B cell (primary cell): ENCODE results near the gene PHLDB3. TPM values are rescaled to one million over a fixed set of nuclear protein-coding genes. Genes with fewer than 3 reads are reported as not detected.

Source experiments
- ATAC-seq: fragments of 200-7000 bp; cut with Tn5 transposase; one replicate; pipeline ENCODE4 v1.10.0; 2021; ENCODE audit warnings: low read depth, mild to moderate bottlenecking, moderate number of reproducible peaks, moderate library complexity
- CTCF ChIA-PET: fragments of 350-600 bp; sonication (Branson Sonifier 250); formaldehyde crosslinking; loops from one replicate; lab custom pipeline; 2021; ENCODE audit warnings: antibody characterized with exemption, inconsistent platforms; lab: Charles Lee
- POLR2A ChIA-PET: fragments of 350-600 bp; sonication (Branson Sonifier 250); formaldehyde crosslinking; loops from one replicate; lab custom pipeline; 2021; ENCODE audit warnings: antibody characterized with exemption; lab: Charles Lee
- DNase-seq: peaks from one replicate; pipeline ENCODE4 v3.0.0; 2013
- H2AFZ ChIP-seq: 2 replicates; pipeline ENCODE4 v1.6.1; 2012; ENCODE audit warnings: mild to moderate bottlenecking, low read depth, low read length; ENCODE audit not compliant: insufficient read depth, poor library complexity, severe bottlenecking
- H3K27ac ChIP-seq, 2 donors: 1 replicate in 1 of 2; 2 replicates in 1 of 2; pipeline ENCODE4 v1.5.1; 2012 to 2013; ENCODE audit warnings: low read length in 2 of 2, mild to moderate bottlenecking in 2 of 2, moderate library complexity in 1 of 2
- H3K27me3 ChIP-seq, 4 experiments: fragments of 200-600 bp in 1 of 4; sonication (generic) in 1 of 4; replicated peaks in 1 of 4; 1 replicate in 2 of 4; 2 replicates in 2 of 4; pipeline versions ENCODE4 v1.6.1 to v1.7.0; 2013 to 2016; ENCODE audit warnings: low read length in 3 of 4, mild to moderate bottlenecking in 2 of 4, mixed read lengths in 1 of 4, moderate library complexity in 1 of 4; ENCODE audit not compliant: insufficient read depth in 4 of 4, control insufficient read depth in 3 of 4; ENCODE audit errors: control extremely low read depth in 1 of 4
- H3K36me3 ChIP-seq, 2 experiments: replicated peaks in 1 of 2; 1 replicate in 1 of 2; 2 replicates in 1 of 2; pipeline versions ENCODE4 v1.6.1 to v1.7.1; 2013; ENCODE audit warnings: low read length in 1 of 2; ENCODE audit not compliant: insufficient read depth in 2 of 2, control insufficient read depth in 1 of 2; ENCODE audit errors: control extremely low read depth in 1 of 2, extremely low read depth in 1 of 2
- H3K4me1 ChIP-seq, 2 donors: fragments of 200-600 bp in 1 of 2; sonication (generic) in 1 of 2; 1 replicate in 1 of 2; 2 replicates in 1 of 2; pipeline versions ENCODE4 v1.5.1 to v1.6.1; 2013 to 2017; ENCODE audit warnings: low read length in 2 of 2; ENCODE audit not compliant: control insufficient read depth in 2 of 2, insufficient read depth in 2 of 2
- H3K4me2 ChIP-seq: replicated peaks from 2 replicates; pipeline ENCODE3; 2012; ENCODE audit warnings: mild to moderate bottlenecking, low read depth, low read length; ENCODE audit not compliant: poor library complexity, severe bottlenecking
- H3K4me3 ChIP-seq, 5 experiments: fragments of 200-600 bp in 1 of 5; sonication (generic) in 1 of 5; 1 replicate in 3 of 5; 2 replicates in 2 of 5; pipeline versions ENCODE4 v1.5.1 to v1.7.0; 2011 to 2016; ENCODE audit warnings: low read length in 4 of 5, mild to moderate bottlenecking in 4 of 5, low read depth in 2 of 5, control low read depth in 1 of 5, moderate library complexity in 1 of 5; ENCODE audit not compliant: insufficient read depth in 1 of 5; ENCODE audit errors: control extremely low read depth in 1 of 5, extremely low read depth in 1 of 5
- H3K79me2 ChIP-seq: fragments of 200-600 bp; sonication (generic); one replicate; pipeline ENCODE4 v1.6.0; 2016; ENCODE audit warnings: low read length; ENCODE audit not compliant: control insufficient read depth, insufficient read depth
- H3K9ac ChIP-seq: fragments of 200-600 bp; sonication (generic); 2 replicates; pipeline ENCODE4 v1.6.1; 2017; ENCODE audit warnings: mild to moderate bottlenecking, low read length, moderate library complexity
- H3K9me3 ChIP-seq, 3 donors: one replicate each; pipeline versions ENCODE4 v1.6.1 to v1.7.1; 2013; ENCODE audit warnings: low read length in 2 of 3; ENCODE audit not compliant: control insufficient read depth in 2 of 3, insufficient read depth in 1 of 3; ENCODE audit errors: control extremely low read depth in 1 of 3
- H4K20me1 ChIP-seq: 2 replicates; pipeline ENCODE4 v1.6.0; 2012; ENCODE audit warnings: mild to moderate bottlenecking, low read length; ENCODE audit not compliant: insufficient read depth, control insufficient read depth, poor library complexity, severe bottlenecking
- H3K27ac Mint-ChIP-seq: one replicate; pipeline ENCODE4 v1.8.0; 2021; ENCODE audit warnings: mixed read lengths
- H3K27me3 Mint-ChIP-seq: one replicate; pipeline ENCODE4 v1.8.0; 2021; ENCODE audit warnings: mixed read lengths
- H3K4me1 Mint-ChIP-seq: one replicate; pipeline ENCODE4 v1.8.0; 2021; ENCODE audit warnings: mixed read lengths
- H3K4me3 Mint-ChIP-seq: one replicate; pipeline ENCODE4 v1.8.0; 2021; ENCODE audit warnings: mixed read lengths
- H3K9me3 Mint-ChIP-seq: one replicate; pipeline ENCODE4 v1.8.0; 2022; ENCODE audit warnings: mixed read lengths; ENCODE audit not compliant: insufficient read depth
- EZH2 ChIP-seq: IDR thresholded peaks from 2 replicates; pipeline ENCODE4 v1.6.1; 2012; ENCODE audit warnings: borderline replicate concordance, low read depth, mild to moderate bottlenecking, moderate library complexity, low read length; ENCODE audit not compliant: insufficient read depth, poor library complexity, severe bottlenecking
- WGBS: methylation state at CpG from one replicate; pipeline ENCODE4 v1.1.5; 2013; ENCODE audit warnings: missing lambda C conversion rate; ENCODE audit not compliant: insufficient coverage; 5-methylcytosine and 5-hydroxymethylcytosine counted together
- intact Hi-C: fragments of 100-400 bp; cut with micrococcal nuclease; formaldehyde crosslinking; loops from one replicate; pipeline ENCODE4 v1.10.0; 2022
- polyA plus RNA-seq: library from polyadenylated mRNA; depleted of rRNA; stranded (reverse); fragments of >200 nt; gene quantifications from 2 replicates; pipeline ENCODE4 v1.2.3, GENCODE V29; 2012
- total RNA-seq, 2 donors: library from RNA; stranded (reverse); fragments of 120-200 nt in 1 of 2; gene quantifications; 1 replicate in 1 of 2; 2 replicates in 1 of 2; pipeline versions ENCODE4 v1.2.3 to v1.2.4, GENCODE V29; 2013 to 2022
- TF ChIP-seq, protein P1 (sequence below): fragments of 200-600 bp; IDR thresholded peaks from one replicate; pipeline ENCODE4 v1.8.0; 2022; ENCODE audit warnings: antibody characterized with exemption, mild to moderate bottlenecking

Gene PHLDB3
- total and polyA plus RNA-seq, 2 donors (not counting 1 experiment from before 2014, with no cell fraction given), result 10.2 to 30.7 TPM

DNA sequence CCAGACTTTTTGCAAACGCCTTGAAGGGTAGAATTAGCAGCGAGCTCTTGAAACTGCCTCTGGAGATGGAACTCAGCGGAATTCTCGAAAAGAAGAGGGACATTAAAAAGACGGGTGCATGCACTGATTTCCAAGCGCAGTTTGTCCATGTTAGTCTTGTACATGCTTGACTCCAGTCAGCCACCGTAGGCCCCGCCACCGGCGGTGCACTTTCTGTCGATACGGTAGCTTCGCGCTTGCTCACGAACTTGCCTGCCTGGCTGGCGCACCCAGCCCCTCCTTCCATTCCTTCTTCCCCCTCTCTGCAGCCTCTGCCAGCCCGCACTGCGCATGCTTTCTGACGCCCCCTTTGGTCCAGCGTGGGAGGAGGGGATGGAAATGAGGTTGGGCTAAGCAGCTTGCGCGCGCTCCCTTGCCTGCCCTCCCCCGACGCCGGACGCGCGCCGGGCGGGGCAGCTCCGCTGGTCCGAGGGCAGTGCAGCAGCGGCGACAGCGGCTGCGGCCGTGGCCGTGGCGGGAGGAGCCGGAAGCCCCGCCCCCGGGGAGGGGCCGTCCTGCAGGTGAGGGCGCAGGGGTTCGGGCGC, 28.5 kb upstream of the PHLDB3 start, which contains the start of gene ZNF575:
ZNF575 (plus strand) TSS at position 227 of the 584 bp plus-strand sequence. CDS start 1,235 bp downstream, outside the sequence.
- TF ChIP-seq, protein P1, sequence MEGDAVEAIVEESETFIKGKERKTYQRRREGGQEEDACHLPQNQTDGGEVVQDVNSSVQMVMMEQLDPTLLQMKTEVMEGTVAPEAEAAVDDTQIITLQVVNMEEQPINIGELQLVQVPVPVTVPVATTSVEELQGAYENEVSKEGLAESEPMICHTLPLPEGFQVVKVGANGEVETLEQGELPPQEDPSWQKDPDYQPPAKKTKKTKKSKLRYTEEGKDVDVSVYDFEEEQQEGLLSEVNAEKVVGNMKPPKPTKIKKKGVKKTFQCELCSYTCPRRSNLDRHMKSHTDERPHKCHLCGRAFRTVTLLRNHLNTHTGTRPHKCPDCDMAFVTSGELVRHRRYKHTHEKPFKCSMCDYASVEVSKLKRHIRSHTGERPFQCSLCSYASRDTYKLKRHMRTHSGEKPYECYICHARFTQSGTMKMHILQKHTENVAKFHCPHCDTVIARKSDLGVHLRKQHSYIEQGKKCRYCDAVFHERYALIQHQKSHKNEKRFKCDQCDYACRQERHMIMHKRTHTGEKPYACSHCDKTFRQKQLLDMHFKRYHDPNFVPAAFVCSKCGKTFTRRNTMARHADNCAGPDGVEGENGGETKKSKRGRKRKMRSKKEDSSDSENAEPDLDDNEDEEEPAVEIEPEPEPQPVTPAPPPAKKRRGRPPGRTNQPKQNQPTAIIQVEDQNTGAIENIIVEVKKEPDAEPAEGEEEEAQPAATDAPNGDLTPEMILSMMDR, result no peak
- no peak for TF ChIP-seq EZH2
- Histone ChIP-seq H3K4me3 (peak within 1 kb of the TSS; percentile 71 to 94 (median 76)), H3K9me3 (peaks cover 0 to 10% (median 0%) of the 10 kb centered on the region in 3 donors), H3K36me3 (peaks cover 0 to 2% of the 10 kb centered on the region in 2 experiments), H4K20me1 (no peaks in the 10 kb centered on the region), H2AFZ (peak within 1 kb of the TSS; percentile 82), H3K4me2 (peak within 1 kb of the TSS; percentile 93), H3K27me3 (no peaks in the 10 kb centered on the region), H3K4me1 (peaks cover 5 to 28% of the 10 kb centered on the region in 2 donors), H3K79me2 (no peaks in the 10 kb centered on the region), H3K9ac (peak within 1 kb of the TSS; percentile 77), H3K27ac (peak within 1 kb of the TSS; percentile 25 to 67)
- ATAC-seq, result peak; percentile 54
- intact Hi-C loops, result loop anchor here (1.0 to 2.0 kb wide), 6 partner anchors 29 to 135 kb away; partner anchors contain the start of genes IRGQ, PHLDB3, PINLYP and XRCC1
- peak within 1 kb of the TSS; percentile 91 for H3K4me3 Mint-ChIP-seq
- peaks cover 26% of the 10 kb centered on the region for H3K4me1 Mint-ChIP-seq
- H3K9me3 Mint-ChIP-seq, result peaks cover 3% of the 10 kb centered on the region
- H3K27ac Mint-ChIP-seq, result peak within 1 kb of the TSS; percentile 96
- H3K27me3 Mint-ChIP-seq, result no peaks in the 10 kb centered on the region
- under 1% methylated on average over 43 of the region's 47 CpGs for whole genome bisulfite sequencing
- DNase-seq, result peak; percentile 93
- ChIA-PET CTCF (interaction anchor here (0.6 to 7.5 kb wide), 15 partner anchors 9 to 1109 kb away, joined by 3 to 74 read pairs (median 4); partner anchors contain the start of genes IRGQ and ZNF576), POLR2A (interaction anchor here (0.5 to 2.7 kb wide), 11 partner anchors 9 to 93 kb away, joined by 3 to 12 read pairs (median 5); partner anchors contain the start of genes PHLDB3, PINLYP, XRCC1 and ZNF428)
